GM12873 (cell line): ENCODE results near the gene TMEM114.

Experiments used
- CTCF ChIP-seq: IDR thresholded peaks from 2 replicates; pipeline ENCODE4 v1.5.1; 2012; ENCODE audit warnings: low read depth, mild to moderate bottlenecking, moderate library complexity, low read length, control low read depth; ENCODE audit not compliant: insufficient read depth; ENCODE audit errors: missing control alignments

The TMEM114 gene

GRCh38 chr16:8590811-8591210, 500 bp upstream of the TMEM114 start:
- TF ChIP-seq CTCF: no peak

GRCh38 chr16:8589057-8589899, 1.0 kb downstream of the TMEM114 start:
- no peak for TF ChIP-seq CTCF

- no peak for TF ChIP-seq CTCF
These were observed 1.6 kb downstream of the TMEM114 start for GRCh38 chr16:8588682-8589056.

GRCh38 chr16:8587065-8587464, 3.2 kb downstream of the TMEM114 start:
- no peak for TF ChIP-seq CTCF

- TF ChIP-seq CTCF: no peak
These were observed 4.5 kb downstream of the TMEM114 start for GRCh38 chr16:8585857-8586256.

- no peak for TF ChIP-seq CTCF
These were observed 5.3 kb downstream of the TMEM114 start for GRCh38 chr16:8585041-8585440.

- TF ChIP-seq CTCF: no peak
These were observed 6.6 kb downstream of the TMEM114 start for GRCh38 chr16:8583732-8584131.
